A673 (cell line): ENCODE measurements around the gene IVNS1ABP. TPM values are rescaled to one million over a fixed set of nuclear protein-coding genes. Genes with fewer than 3 reads are reported as not detected.
A peak's percentile ranks its signal among the peaks of the same experiment; 100 is the strongest.
"Not testable (repeated sequence)": the region's sequence is repeated elsewhere in the genome, so short reads cannot be mapped to it uniquely, and the experiment has no call there.

Experiments
- BruUV-seq: library from RNA; stranded (reverse); fragments of 400-500 nt; replicated peaks from 2 replicates; lab custom pipeline; 2021; lab: Mats Ljungman, UMichigan
- CTCF ChIA-PET: fragments of 300-600 bp; sonication (Branson Sonifier 250); formaldehyde crosslinking; loops from one replicate; lab custom pipeline; 2022; ENCODE audit warnings: antibody characterized with exemption; lab: Charles Lee
- POLR2A ChIA-PET: fragments of 300-600 bp; sonication (Branson Sonifier 250); formaldehyde crosslinking; loops from one replicate; lab custom pipeline; 2022; ENCODE audit warnings: antibody characterized with exemption; ENCODE audit not compliant: low non-redundant PET; lab: Charles Lee
- DNase-seq: peaks from one replicate; pipeline ENCODE4 v3.0.0-alpha.2; 2015; ENCODE audit warnings: low spot score
- H3K27ac ChIP-seq: fragments of 200-600 bp; sonication (generic); 2 replicates; pipeline ENCODE4 v1.5.1; 2016; ENCODE audit warnings: mixed run types, low read depth, mild to moderate bottlenecking, mixed read lengths, antibody characterized with exemption, low read length; ENCODE audit not compliant: poor library complexity, severe bottlenecking
- H3K27me3 ChIP-seq: fragments of 200-600 bp; sonication (generic); replicated peaks from 2 replicates; pipeline ENCODE4 v1.6.1; 2017; ENCODE audit warnings: mixed run types, low read depth, mild to moderate bottlenecking, mixed read lengths, antibody characterized with exemption, low read length; ENCODE audit not compliant: insufficient read depth, poor library complexity
- H3K36me3 ChIP-seq: fragments of 200-600 bp; sonication (generic); 2 replicates; pipeline ENCODE4 v1.6.1; 2016; ENCODE audit warnings: mixed run types, mild to moderate bottlenecking, mixed read lengths, antibody characterized with exemption, low read length; ENCODE audit not compliant: insufficient read depth, poor library complexity, severe bottlenecking
- H3K4me1 ChIP-seq: fragments of 200-600 bp; sonication (generic); 2 replicates; pipeline ENCODE4 v1.6.1; 2017; ENCODE audit warnings: mixed run types, mild to moderate bottlenecking, mixed read lengths, antibody characterized with exemption, low read length; ENCODE audit not compliant: insufficient read depth, poor library complexity, severe bottlenecking
- H3K4me3 ChIP-seq: fragments of 200-600 bp; sonication (generic); 2 replicates; pipeline ENCODE4 v1.5.1; 2016; ENCODE audit warnings: low read depth, mixed run types, mild to moderate bottlenecking, mixed read lengths, low read length; ENCODE audit not compliant: poor library complexity, severe bottlenecking
- H3K9me3 ChIP-seq: fragments of 200-600 bp; sonication (generic); 2 replicates; pipeline ENCODE4 v1.6.1; 2016; ENCODE audit warnings: mixed run types, low read depth, mild to moderate bottlenecking, mixed read lengths, antibody characterized with exemption, low read length; ENCODE audit not compliant: poor library complexity, severe bottlenecking
- EZH2 ChIP-seq: fragments of 200-600 bp; sonication (generic); IDR thresholded peaks from 2 replicates; pipeline ENCODE4 v1.6.1; 2017; ENCODE audit warnings: borderline replicate concordance, low read depth, mild to moderate bottlenecking, mixed read lengths, antibody characterized with exemption, low read length; ENCODE audit not compliant: poor library complexity, severe bottlenecking
- intact Hi-C: fragments of 100-400 bp; cut with micrococcal nuclease; formaldehyde crosslinking; loops from one replicate; pipeline ENCODE4 v1.10.0; 2022; ENCODE audit not compliant: unreplicated experiment
- total RNA-seq: library from RNA; stranded (reverse); gene quantifications from 2 replicates; pipeline ENCODE4 v1.2.3, GENCODE V29; 2021
- TF ChIP-seq, protein P1 (sequence below): fragments of 300-800, 200-600 bp; sonication (generic); conservative IDR thresholded peaks from 2 replicates; pipeline ENCODE4 v1.5.1; 2017; ENCODE audit warnings: low read depth, mild to moderate bottlenecking, antibody characterized with exemption, low read length, moderate library complexity, mixed read lengths

IVNS1ABP gene
- total RNA-seq, 1 experiment from 2014 or later = 221 TPM

DNA sequence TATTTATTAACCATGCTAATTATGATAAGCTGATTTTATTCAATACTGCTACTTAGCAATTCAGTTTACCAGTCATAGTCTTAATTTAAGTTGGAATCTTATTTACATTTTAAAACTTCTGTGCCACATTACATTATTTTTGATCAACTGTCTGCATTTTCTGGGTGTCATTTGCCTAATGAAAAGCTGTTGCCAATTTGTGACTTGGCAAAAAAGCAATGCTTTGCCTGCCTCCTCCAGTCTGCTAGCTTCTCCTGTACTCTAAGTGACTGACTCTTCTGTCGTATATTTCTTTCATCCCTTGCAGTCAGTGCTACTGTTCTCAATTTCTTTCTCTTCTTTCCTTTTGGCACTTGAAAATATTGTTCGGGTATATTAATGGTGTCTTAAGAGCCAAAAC lies 5.6 kb upstream of the IVNS1ABP start:
- intact Hi-C loops = no loop called here
- Histone ChIP-seq H3K27me3 (no peaks in the 10 kb centered on the region), H3K27ac (no peak overlapping the region), H3K9me3 (no peaks in the 10 kb centered on the region), H3K36me3 (no peaks in the 10 kb centered on the region), H3K4me3 (no peak overlapping the region), H3K4me1 (peaks cover 15% of the 10 kb centered on the region)
- no TSS peak for BruUV-seq
- ChIA-PET CTCF (no interaction called here), POLR2A (interaction anchor here (0.6 kb wide), 1 partner anchor 414 kb away, joined by 6 read pairs; no protein-coding TSS in a partner anchor)
- DNase-seq = no peak
- TF ChIP-seq, protein P1, sequence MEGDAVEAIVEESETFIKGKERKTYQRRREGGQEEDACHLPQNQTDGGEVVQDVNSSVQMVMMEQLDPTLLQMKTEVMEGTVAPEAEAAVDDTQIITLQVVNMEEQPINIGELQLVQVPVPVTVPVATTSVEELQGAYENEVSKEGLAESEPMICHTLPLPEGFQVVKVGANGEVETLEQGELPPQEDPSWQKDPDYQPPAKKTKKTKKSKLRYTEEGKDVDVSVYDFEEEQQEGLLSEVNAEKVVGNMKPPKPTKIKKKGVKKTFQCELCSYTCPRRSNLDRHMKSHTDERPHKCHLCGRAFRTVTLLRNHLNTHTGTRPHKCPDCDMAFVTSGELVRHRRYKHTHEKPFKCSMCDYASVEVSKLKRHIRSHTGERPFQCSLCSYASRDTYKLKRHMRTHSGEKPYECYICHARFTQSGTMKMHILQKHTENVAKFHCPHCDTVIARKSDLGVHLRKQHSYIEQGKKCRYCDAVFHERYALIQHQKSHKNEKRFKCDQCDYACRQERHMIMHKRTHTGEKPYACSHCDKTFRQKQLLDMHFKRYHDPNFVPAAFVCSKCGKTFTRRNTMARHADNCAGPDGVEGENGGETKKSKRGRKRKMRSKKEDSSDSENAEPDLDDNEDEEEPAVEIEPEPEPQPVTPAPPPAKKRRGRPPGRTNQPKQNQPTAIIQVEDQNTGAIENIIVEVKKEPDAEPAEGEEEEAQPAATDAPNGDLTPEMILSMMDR = no peak
- TF ChIP-seq EZH2 = no peak

DNA sequence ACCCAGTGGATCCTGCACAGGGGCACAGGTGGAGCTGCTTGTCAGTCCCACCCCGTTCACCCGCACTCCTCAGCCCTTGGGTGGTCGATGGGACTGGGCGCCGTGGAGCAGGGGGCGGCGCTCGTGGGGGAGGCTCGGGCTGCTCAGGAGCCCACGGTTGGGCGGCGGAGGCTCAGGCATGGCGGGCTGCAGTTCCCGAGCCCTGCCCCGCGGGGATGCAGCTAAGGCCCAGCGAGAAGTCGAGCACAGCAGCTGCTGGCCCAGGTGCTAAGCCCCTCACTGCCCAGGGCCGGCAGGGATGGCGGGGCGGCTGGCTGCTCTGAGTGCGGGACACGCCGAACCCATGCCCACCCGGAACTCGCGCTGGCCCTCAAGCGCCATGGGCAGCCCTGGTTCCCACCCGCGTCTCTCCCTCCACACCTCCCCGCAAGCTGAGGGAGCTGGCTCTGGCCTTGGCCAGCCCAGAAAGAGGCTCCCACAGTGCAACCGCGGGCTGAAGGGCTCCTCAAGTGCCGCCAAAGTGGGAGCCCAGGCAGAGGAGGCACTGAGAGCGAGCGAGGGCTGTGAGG lies 4.7 kb upstream of the IVNS1ABP start:
- intact Hi-C loops, H3K4me3 ChIP-seq, DNase-seq, H3K27me3 ChIP-seq, POLR2A ChIA-PET, H3K36me3 ChIP-seq, H3K9me3 ChIP-seq, CTCF ChIA-PET, BruUV-seq, H3K27ac ChIP-seq: not testable (repeated sequence)
- H3K4me1 ChIP-seq = peaks cover 15% of the 10 kb centered on the region

DNA sequence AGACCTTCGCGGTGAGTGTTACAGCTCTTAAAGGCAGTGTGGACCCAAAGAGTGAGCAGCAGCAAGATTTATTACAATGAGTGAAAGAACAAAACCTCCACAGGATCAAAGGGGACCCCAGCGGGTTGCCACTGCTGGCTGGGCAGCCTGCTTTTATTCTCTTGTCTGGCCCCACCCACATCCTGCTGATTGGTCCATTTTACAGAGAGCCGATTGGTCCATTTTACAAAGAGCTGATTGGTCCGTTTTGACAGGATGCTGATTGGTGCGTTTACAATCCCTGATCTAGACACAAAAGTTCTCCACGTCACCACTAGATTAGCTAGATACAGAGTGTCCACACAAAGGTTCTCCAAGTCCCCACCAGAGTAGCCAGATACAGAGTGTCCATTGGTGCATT lies 4.1 kb upstream of the IVNS1ABP start:
- peaks cover 15% of the 10 kb centered on the region for H3K4me1 ChIP-seq
- intact Hi-C loops, H3K36me3 ChIP-seq, DNase-seq, H3K27me3 ChIP-seq, H3K27ac ChIP-seq, H3K9me3 ChIP-seq, CTCF ChIA-PET, POLR2A ChIA-PET, H3K4me3 ChIP-seq, BruUV-seq: not testable (repeated sequence)

DNA sequence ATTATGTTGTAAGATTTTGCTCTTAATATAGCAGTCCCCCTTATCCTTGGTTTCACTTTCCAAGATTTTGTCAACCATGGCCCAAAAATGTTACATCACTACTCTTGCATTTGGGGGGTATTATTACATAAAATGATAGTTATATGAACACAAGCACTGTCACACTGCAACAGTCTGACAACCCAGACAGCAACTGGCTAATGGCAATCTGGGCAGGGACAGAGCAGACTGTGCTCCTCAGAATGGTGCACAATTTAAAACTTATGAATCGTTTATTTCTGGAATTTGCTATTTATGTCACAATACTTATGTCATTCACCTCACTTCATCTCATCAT lies 2.1 kb upstream of the IVNS1ABP start:
- H3K9me3 ChIP-seq = no peaks in the 10 kb centered on the region
- H3K27me3 ChIP-seq = no peaks in the 10 kb centered on the region
- CTCF ChIA-PET = interaction anchor here (1.3 kb wide), 1 partner anchor 351 kb away, joined by 5 read pairs; no protein-coding TSS in a partner anchor
- TF ChIP-seq, protein P1 = no peak
- no peak for TF ChIP-seq EZH2
- no peak for DNase-seq
- H3K27ac ChIP-seq = peak overlapping the region; percentile 99
- peaks cover 15% of the 10 kb centered on the region for H3K4me1 ChIP-seq
- H3K36me3 ChIP-seq = peaks cover 11% of the 10 kb centered on the region
- intact Hi-C loops = loop anchor here (2.0 to 5.0 kb wide), 2 partner anchors 20 to 893 kb away; no protein-coding TSS in a partner anchor
- BruUV-seq = no TSS peak
- POLR2A ChIA-PET = no interaction called here
- H3K4me3 ChIP-seq = peak overlapping the region; percentile 95
